ENCODE results near the gene FOXP1.

Gene FOXP1

DNA sequence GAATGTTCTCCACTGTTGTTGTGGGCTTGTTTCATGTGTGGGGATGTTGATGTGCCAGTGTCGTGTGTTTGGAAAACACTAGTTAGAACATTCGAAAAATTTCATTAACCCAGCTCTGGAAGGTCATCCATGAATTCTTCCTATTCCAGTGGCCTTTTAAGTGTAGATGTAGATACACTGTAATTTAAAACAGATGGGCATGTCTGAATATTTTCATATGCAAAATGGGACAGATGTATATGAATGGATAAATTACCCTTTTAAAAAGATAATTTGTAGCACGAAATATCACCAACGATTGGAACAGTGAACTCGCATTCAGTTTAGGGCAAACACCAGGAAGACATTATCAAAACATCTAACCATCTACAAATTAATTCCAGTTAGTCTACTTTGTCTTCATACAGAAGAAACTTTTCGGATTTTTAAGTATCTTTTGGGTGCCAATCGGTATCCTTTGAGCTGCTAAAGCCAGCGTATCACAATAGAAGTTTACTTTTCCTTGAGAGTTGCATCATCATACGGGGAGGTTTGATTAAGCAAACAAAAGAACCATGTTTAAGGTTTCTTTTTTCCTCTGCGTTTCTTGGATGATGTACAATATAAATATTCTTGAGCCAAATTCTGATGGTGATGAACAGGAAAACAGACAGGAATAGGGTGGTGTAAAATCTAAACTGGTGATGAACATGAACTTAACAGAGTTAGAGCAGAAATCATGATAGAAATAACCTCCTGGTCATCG lies 528.1 kb downstream of the FOXP1 start:
- peak overlapping the region; percentile 96 for H3K27ac ChIP-seq (ENCODE audit: poor library complexity, severe bottlenecking)
- H3K27me3 ChIP-seq (ENCODE audit: insufficient read depth, poor library complexity, severe bottlenecking): no peaks in the 10 kb centered on the region
- ATAC-seq (ENCODE audit: low read depth) (no peak; the same call in 2 of the 3 replicates), DNase-seq (ENCODE audit: low spot score) (no peak)
- peaks cover 21% of the 10 kb centered on the region for H3K36me3 ChIP-seq (ENCODE audit: low read depth)
- no peaks in the 10 kb centered on the region for H3K9me3 ChIP-seq (ENCODE audit: severe bottlenecking)
- TF ChIP-seq, protein P1, sequence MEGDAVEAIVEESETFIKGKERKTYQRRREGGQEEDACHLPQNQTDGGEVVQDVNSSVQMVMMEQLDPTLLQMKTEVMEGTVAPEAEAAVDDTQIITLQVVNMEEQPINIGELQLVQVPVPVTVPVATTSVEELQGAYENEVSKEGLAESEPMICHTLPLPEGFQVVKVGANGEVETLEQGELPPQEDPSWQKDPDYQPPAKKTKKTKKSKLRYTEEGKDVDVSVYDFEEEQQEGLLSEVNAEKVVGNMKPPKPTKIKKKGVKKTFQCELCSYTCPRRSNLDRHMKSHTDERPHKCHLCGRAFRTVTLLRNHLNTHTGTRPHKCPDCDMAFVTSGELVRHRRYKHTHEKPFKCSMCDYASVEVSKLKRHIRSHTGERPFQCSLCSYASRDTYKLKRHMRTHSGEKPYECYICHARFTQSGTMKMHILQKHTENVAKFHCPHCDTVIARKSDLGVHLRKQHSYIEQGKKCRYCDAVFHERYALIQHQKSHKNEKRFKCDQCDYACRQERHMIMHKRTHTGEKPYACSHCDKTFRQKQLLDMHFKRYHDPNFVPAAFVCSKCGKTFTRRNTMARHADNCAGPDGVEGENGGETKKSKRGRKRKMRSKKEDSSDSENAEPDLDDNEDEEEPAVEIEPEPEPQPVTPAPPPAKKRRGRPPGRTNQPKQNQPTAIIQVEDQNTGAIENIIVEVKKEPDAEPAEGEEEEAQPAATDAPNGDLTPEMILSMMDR (IDR thresholded peaks at IDR 0.05; ENCODE audit: poor library complexity, severe bottlenecking): no peak
- H3K4me1 ChIP-seq (ENCODE audit: insufficient read depth, poor library complexity, severe bottlenecking): peaks cover 68% of the 10 kb centered on the region
- H3K4me3 ChIP-seq (ENCODE audit: severe bottlenecking): no peak overlapping the region

DNA sequence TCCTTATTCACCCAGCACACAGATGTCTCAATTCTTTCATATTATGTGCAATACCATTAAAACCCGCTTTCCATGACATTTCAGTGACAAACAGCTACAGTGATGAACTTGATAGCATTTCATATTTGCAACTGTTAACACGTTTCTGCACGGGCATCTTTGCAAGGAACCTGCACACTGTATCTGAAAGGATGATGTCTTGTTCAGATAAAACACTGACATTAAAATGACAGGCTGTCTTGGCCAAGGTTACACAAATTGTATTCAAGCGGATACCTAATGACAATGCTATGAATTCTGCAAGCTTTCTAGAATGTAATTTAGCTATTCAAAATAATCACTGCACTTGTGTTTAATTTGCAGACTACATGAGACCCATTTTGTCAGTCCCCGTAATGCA lies 529.2 kb downstream of the FOXP1 start:
- DNase-seq (ENCODE audit: low spot score): no peak

DNA sequence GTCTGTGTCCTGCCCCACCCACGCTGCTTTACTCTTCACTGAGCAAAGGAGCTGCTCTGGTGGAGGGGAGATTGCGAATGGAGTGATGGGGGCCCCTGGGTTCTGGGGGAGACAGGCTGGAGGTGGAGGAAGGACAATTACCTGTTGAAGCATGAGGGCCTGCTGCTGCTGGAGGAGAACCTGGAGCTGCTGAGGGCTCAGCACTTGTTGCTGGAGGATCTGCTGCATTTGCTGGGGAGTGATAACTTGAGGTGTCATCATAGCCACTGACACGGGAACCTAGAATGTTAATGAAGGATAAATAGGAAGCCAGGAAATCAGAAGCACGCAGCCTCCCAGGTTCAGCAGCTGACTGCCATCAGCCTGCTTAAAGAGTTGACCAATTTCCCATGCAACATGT lies 530.0 kb downstream of the FOXP1 start:
- Histone ChIP-seq H3K27me3 (ENCODE audit: insufficient read depth, poor library complexity, severe bottlenecking) (no peaks in the 10 kb centered on the region), H3K4me1 (ENCODE audit: insufficient read depth, poor library complexity, severe bottlenecking) (peaks cover 49% of the 10 kb centered on the region), H3K4me3 (ENCODE audit: severe bottlenecking) (no peak overlapping the region), H3K36me3 (ENCODE audit: low read depth) (peaks cover 35% of the 10 kb centered on the region), H3K9me3 (ENCODE audit: severe bottlenecking) (no peaks in the 10 kb centered on the region), H3K27ac (ENCODE audit: poor library complexity, severe bottlenecking) (no peak overlapping the region)
- no peak for DNase-seq (ENCODE audit: low spot score)
- ATAC-seq (ENCODE audit: low read depth): no peak
- TF ChIP-seq, protein P1 (IDR thresholded peaks at IDR 0.05; ENCODE audit: poor library complexity, severe bottlenecking): no peak

More for the DNA sequence above, 529.2 kb downstream of the FOXP1 start:
- Histone ChIP-seq H3K36me3 (ENCODE audit: low read depth) (peaks cover 30% of the 10 kb centered on the region), H3K4me1 (ENCODE audit: insufficient read depth, poor library complexity, severe bottlenecking) (peaks cover 57% of the 10 kb centered on the region), H3K4me3 (ENCODE audit: severe bottlenecking) (no peak overlapping the region), H3K27ac (ENCODE audit: poor library complexity, severe bottlenecking) (no peak overlapping the region), H3K27me3 (ENCODE audit: insufficient read depth, poor library complexity, severe bottlenecking) (no peaks in the 10 kb centered on the region), H3K9me3 (ENCODE audit: severe bottlenecking) (no peaks in the 10 kb centered on the region)
- no peak for ATAC-seq (ENCODE audit: low read depth)
- TF ChIP-seq, protein P1 (IDR thresholded peaks at IDR 0.05; ENCODE audit: poor library complexity, severe bottlenecking): no peak

DNA sequence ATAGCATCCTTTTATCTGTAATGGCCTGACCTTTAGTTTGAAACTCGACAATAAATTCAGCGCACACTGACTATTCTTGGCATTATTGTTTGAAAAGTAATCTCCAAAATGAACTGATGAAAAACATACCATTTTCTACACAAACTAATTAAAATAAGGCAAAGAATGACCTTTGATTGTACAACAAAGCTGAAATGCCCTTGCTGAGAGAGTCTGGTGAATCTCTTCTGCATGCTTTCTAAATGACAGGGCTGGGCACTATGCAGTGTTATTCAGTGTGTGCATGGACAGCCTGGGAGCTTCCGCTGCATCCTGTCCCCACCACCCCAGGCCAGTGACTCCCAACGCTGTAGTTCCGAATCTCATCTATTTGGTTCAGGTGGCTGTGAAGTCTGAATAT lies 530.8 kb downstream of the FOXP1 start:
- Histone ChIP-seq H3K27me3 (ENCODE audit: insufficient read depth, poor library complexity, severe bottlenecking) (no peaks in the 10 kb centered on the region), H3K27ac (ENCODE audit: poor library complexity, severe bottlenecking) (peak overlapping the region; percentile 25), H3K36me3 (ENCODE audit: low read depth) (peaks cover 37% of the 10 kb centered on the region), H3K4me1 (ENCODE audit: insufficient read depth, poor library complexity, severe bottlenecking) (peaks cover 41% of the 10 kb centered on the region), H3K9me3 (ENCODE audit: severe bottlenecking) (no peaks in the 10 kb centered on the region), H3K4me3 (ENCODE audit: severe bottlenecking) (no peak overlapping the region)
- TF ChIP-seq, protein P1 (IDR thresholded peaks at IDR 0.05; ENCODE audit: poor library complexity, severe bottlenecking): no peak
- DNase-seq (ENCODE audit: low spot score) (no peak), ATAC-seq (ENCODE audit: low read depth) (no peak)
